Right lobe of liver (tissue), 4 donors: ENCODE measurements around the gene PDF.

Experiments
- POLR2A ChIP-seq: fragments of 450-650 bp; IDR thresholded peaks from one replicate; pipeline ENCODE4 v1.6.1; 2017; ENCODE audit warnings: antibody characterized with exemption, mild to moderate bottlenecking
- TF ChIP-seq, protein P1 (sequence below), 4 donors: fragments of 200-600 bp in 3 of 4; fragments of 450-650 bp in 1 of 4; IDR thresholded peaks; one replicate each; pipeline versions ENCODE4 v1.5.1 to v1.8.0; 2016 to 2022; ENCODE audit warnings: antibody characterized with exemption in 4 of 4, mild to moderate bottlenecking in 2 of 4
- donor health status: DM: no; HTN: no; CAD: no.
- donor health status: DM: no; HTN: no; CAD: no.
- donor health status: DM: no; HTN: yes; CAD: no.

DNA sequence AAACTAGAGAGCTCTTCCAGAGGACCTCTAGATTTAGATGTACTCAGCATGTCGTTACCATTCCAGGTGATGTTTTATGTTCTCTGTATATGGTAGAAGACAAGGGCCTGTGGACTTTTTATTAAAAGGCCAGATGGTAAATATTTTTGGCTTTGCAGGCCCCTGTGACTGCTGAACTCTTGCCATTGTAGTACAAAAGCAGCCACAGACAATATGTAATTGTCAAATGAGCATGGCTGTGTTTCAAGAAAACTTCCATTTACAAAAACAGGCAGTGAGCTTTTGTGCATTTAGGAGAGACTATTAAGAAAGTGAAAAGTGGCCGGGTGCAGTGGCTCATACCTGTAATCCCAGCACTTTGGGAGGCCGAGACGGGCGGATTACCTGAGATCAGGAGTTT, 13.8 kb upstream of the PDF start:
- TF ChIP-seq, protein P1, sequence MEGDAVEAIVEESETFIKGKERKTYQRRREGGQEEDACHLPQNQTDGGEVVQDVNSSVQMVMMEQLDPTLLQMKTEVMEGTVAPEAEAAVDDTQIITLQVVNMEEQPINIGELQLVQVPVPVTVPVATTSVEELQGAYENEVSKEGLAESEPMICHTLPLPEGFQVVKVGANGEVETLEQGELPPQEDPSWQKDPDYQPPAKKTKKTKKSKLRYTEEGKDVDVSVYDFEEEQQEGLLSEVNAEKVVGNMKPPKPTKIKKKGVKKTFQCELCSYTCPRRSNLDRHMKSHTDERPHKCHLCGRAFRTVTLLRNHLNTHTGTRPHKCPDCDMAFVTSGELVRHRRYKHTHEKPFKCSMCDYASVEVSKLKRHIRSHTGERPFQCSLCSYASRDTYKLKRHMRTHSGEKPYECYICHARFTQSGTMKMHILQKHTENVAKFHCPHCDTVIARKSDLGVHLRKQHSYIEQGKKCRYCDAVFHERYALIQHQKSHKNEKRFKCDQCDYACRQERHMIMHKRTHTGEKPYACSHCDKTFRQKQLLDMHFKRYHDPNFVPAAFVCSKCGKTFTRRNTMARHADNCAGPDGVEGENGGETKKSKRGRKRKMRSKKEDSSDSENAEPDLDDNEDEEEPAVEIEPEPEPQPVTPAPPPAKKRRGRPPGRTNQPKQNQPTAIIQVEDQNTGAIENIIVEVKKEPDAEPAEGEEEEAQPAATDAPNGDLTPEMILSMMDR (IDR thresholded peaks at IDR 0.05), result no peak
- TF ChIP-seq POLR2A, result no peak
